Memory B cell (primary cell): ENCODE measurements around the gene ANP32B.

ENCODE experiments used
- ATAC-seq: fragments of 150-1000 bp; cut with Tn5 transposase; 2 replicates; pipeline ENCODE4 v1.10.0; 2021; ENCODE audit warnings: low read depth, mild to moderate bottlenecking, moderate library complexity
- DNase-seq, 2 donors: peaks; one replicate each; pipeline ENCODE4 v3.0.0; 2022; ENCODE audit warnings: low spot score in 2 of 2
- H3K27ac Mint-ChIP-seq: one replicate; pipeline ENCODE4 v1.8.0; 2022; ENCODE audit warnings: mild to moderate bottlenecking, moderate library complexity, mixed read lengths
- H3K27me3 Mint-ChIP-seq: one replicate; pipeline ENCODE4 v1.8.0; 2022; ENCODE audit warnings: mixed read lengths
- H3K36me3 Mint-ChIP-seq: one replicate; pipeline ENCODE4 v1.8.0; 2022; ENCODE audit warnings: mild to moderate bottlenecking, mixed read lengths
- H3K4me1 Mint-ChIP-seq: one replicate; pipeline ENCODE4 v1.8.0; 2022; ENCODE audit warnings: mixed read lengths
- H3K4me3 Mint-ChIP-seq: one replicate; pipeline ENCODE4 v1.8.0; 2022; ENCODE audit warnings: mild to moderate bottlenecking, moderate library complexity, mixed read lengths
- H3K9me3 Mint-ChIP-seq: one replicate; pipeline ENCODE4 v1.8.0; 2022; ENCODE audit warnings: mixed read lengths

The ANP32B gene

DNA sequence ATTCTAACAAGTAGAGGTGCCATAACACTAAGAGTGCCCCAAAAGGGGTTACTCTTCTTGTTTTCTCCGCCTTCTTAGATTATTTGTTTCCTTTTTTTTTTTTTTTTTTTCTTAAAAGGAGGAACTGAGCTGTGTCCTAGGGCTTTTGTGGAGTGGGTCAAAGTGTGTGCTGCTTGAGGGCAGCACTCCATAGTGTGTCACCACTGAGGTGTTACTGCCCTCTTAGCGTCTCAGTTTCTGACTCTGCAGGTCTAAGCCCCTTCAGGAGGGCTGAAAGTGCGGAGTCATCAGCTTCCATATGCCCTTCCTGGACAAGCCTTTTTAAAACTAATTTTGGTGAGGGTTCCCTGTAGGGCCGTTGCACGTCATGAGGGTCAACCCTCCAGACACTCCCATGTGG is 60.8 kb downstream of the ANP32B start:
- H3K4me3 Mint-ChIP-seq, result no peak overlapping the region
- DNase-seq (no peak), ATAC-seq (no peak)
- H3K27ac Mint-ChIP-seq, result no peak overlapping the region
- H3K27me3 Mint-ChIP-seq, result no peaks in the 10 kb centered on the region
- peaks cover 26% of the 10 kb centered on the region for H3K4me1 Mint-ChIP-seq
- peaks cover 4% of the 10 kb centered on the region for H3K36me3 Mint-ChIP-seq
- H3K9me3 Mint-ChIP-seq, result no peaks in the 10 kb centered on the region

DNA sequence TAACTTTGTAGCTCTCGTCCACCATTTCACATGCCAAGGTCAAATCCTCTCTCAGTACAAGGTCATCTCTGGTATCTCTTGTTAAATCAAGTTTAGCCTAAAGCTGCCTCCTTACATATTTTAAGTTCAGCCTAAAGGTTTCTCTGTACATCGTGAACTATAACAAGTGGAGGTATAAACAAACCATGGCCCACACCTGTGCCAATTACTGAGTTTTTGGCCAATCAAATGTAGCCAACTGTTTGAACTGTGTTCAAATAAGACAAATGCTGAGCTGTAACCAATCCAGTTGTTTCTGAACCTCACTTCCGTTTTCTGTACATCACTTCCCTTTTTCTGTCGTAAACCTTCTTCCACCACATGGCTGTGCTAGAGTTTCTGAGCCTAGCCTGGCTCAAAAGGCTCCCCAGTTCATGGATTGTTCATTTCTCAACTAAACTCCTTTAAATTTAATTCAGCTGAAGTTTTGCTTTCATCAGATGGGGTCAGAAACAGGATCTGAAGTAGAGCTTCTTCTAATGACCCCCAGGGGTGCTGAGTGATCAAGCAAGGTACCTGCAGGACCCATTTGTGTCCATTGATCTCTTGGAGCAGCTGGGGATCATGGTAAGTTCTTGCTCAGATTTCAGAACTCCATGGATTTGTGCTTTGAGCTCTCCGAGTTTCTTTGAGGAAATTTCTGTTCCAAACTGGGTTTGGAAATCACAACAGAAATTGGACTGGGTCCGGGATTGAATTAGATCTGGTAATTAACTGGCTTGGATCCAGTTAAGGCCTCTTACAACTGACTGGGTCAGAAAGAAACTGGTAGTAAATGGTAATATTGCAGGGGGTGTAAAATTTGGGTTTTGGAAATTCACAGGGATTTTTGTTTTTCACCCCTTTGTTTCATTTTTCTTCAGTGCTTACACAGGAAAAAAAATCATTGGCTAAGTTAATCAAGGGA is 62.4 kb downstream of the ANP32B start:
- peak overlapping the region; percentile 98 for H3K27ac Mint-ChIP-seq
- peaks cover 17% of the 10 kb centered on the region for H3K4me1 Mint-ChIP-seq
- no peaks in the 10 kb centered on the region for H3K9me3 Mint-ChIP-seq
- H3K36me3 Mint-ChIP-seq, result peaks cover 4% of the 10 kb centered on the region
- ATAC-seq (peak; percentile 89), DNase-seq (peak in 1 of 2 donors; percentile 65)
- H3K27me3 Mint-ChIP-seq, result no peaks in the 10 kb centered on the region
- peak overlapping the region; percentile 72 for H3K4me3 Mint-ChIP-seq

DNA sequence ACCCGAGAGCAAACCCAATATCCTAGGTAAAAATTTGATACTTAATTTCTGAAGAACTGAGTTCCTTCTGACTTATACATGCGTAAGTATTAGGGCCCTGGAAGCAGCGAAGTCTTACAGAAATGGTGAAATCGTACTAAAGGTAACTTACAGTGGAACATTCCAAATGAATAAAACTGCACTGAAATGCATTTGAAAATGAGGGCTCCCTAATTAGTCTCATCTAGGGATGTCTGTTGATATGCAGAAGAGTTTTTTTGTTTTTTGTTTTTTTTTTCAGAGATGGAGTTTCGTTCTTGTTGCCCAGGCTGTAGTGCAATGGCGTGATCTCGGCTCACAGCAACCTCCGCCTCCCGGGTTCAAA is 63.0 kb downstream of the ANP32B start:
- H3K27ac Mint-ChIP-seq, result no peak overlapping the region
- H3K4me1 Mint-ChIP-seq, result peaks cover 16% of the 10 kb centered on the region
- DNase-seq (no peak), ATAC-seq (no peak)
- H3K27me3 Mint-ChIP-seq, result no peaks in the 10 kb centered on the region
- H3K36me3 Mint-ChIP-seq, result peaks cover 4% of the 10 kb centered on the region
- H3K4me3 Mint-ChIP-seq, result peak overlapping the region; percentile 72
- H3K9me3 Mint-ChIP-seq, result no peaks in the 10 kb centered on the region

DNA sequence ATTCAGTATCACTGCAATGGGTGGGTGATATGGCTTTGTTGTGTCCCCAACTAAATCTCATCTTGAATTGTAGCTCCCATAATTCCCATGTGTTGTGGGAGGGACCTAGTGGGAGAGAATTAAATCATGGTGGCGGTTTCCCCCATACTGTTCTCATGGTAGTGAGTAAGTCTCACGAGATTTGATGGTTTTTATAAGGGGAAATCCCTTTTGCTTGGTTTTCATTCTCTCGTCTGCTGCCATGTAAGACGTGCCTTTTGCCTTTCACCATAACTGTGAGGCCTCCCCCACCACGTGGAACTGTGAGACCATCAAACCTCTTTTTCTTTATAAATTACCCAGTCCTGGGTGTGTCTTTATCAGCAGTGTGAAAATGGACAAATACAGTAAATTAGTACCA is 63.9 kb downstream of the ANP32B start:
- Mint-ChIP-seq H3K27ac (no peak overlapping the region), H3K9me3 (no peaks in the 10 kb centered on the region), H3K27me3 (no peaks in the 10 kb centered on the region), H3K36me3 (peaks cover 4% of the 10 kb centered on the region), H3K4me1 (peaks cover 16% of the 10 kb centered on the region), H3K4me3 (peak overlapping the region; percentile 8)
- ATAC-seq (no peak), DNase-seq (no peak)

DNA sequence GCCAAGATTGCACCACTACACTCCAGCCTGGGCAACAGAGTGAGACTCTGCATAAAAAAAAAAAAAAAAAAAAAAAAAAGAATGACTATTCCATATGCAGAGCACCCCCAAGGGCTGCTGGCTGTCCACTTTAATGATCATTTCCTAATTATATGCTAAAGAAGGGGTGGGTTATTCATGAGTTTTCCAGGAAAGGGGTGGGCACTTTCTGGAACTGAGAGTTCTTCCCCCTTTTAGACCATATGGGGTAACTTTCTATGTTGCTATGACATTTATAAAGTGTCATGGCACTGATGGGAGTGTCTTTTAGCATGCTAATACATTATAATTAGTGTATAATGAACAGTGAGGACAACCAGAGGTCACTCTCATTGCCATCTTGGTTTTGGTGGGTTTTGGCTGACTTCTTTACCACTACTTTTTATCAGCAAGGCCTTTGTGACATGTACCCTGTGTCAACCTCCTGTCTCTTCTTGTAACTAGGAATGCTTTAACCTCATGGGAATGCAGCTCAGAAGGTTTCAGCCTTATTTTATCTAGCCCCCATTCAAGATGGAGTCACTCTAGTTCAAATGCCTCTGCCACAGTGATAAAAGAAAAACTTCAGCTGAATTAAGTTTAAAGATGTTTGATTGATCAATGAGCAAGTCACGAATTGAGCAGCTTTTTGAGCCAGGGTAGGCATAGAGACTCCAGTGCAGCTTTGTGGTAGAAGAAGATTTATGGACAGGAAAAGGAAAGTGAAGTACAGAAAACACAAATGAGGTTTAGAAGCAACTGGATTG is 66.3 kb downstream of the ANP32B start:
- H3K4me3 Mint-ChIP-seq, result no peak overlapping the region
- H3K27ac Mint-ChIP-seq, result no peak overlapping the region
- peaks cover 4% of the 10 kb centered on the region for H3K36me3 Mint-ChIP-seq
- peaks cover 14% of the 10 kb centered on the region for H3K4me1 Mint-ChIP-seq
- DNase-seq, result no peak
- no peak for ATAC-seq
- no peaks in the 10 kb centered on the region for H3K9me3 Mint-ChIP-seq
- no peaks in the 10 kb centered on the region for H3K27me3 Mint-ChIP-seq

DNA sequence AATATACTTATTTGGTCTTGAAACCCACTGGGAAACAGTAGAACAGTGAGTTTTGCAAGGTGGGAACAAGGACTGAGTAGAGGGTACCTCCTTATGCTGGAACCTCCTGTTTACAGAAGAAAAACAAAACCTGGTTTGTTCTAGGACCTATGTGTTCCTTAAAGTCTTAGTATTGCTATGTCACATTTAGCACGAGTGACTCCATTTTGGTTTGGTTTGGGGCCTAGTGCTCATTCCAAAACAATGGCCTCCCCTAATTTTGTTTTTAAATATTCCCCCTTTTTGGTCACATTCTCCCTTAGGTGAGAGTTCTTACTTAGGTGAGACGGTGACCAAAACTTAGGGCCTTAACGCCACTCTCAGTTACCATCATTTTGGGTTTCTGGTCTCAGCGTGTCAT is 67.2 kb downstream of the ANP32B start:
- Mint-ChIP-seq H3K27ac (no peak overlapping the region), H3K36me3 (peaks cover 4% of the 10 kb centered on the region), H3K4me1 (peaks cover 10% of the 10 kb centered on the region), H3K27me3 (no peaks in the 10 kb centered on the region), H3K9me3 (no peaks in the 10 kb centered on the region), H3K4me3 (no peak overlapping the region)
- DNase-seq (no peak), ATAC-seq (no peak)

DNA sequence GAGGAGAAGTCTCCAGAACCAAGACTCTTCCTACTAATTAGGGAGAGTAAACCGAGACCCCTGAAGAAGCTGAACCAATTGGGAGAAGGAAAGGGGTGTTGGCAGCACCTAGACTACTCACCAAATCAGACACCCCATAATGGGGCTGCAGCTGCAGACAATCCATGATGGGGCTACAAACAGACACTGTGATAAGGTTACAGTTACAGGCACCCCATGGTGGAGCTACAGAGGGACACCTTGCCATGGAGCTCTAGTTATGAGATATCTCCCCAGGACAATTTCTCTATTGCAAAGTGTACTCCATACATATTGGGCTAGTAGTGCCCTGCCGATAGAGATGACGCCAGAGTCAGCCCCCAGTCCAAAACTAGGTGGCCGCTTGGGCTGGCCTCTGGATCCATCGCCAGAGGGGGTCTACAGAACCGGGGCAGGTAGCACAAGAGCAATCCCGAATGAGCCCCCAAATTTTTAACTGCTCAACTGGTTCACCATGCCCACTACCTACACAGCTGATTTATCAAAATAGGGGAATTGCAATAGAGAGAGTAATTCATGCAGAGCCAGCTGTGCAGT is 71.3 kb downstream of the ANP32B start:
- Mint-ChIP-seq H3K4me1 (peaks cover 15% of the 10 kb centered on the region), H3K9me3 (no peaks in the 10 kb centered on the region), H3K27me3 (no peaks in the 10 kb centered on the region), H3K36me3 (no peaks in the 10 kb centered on the region), H3K27ac (no peak overlapping the region), H3K4me3 (no peak overlapping the region)
- ATAC-seq, result no peak
- DNase-seq, result no peak

DNA sequence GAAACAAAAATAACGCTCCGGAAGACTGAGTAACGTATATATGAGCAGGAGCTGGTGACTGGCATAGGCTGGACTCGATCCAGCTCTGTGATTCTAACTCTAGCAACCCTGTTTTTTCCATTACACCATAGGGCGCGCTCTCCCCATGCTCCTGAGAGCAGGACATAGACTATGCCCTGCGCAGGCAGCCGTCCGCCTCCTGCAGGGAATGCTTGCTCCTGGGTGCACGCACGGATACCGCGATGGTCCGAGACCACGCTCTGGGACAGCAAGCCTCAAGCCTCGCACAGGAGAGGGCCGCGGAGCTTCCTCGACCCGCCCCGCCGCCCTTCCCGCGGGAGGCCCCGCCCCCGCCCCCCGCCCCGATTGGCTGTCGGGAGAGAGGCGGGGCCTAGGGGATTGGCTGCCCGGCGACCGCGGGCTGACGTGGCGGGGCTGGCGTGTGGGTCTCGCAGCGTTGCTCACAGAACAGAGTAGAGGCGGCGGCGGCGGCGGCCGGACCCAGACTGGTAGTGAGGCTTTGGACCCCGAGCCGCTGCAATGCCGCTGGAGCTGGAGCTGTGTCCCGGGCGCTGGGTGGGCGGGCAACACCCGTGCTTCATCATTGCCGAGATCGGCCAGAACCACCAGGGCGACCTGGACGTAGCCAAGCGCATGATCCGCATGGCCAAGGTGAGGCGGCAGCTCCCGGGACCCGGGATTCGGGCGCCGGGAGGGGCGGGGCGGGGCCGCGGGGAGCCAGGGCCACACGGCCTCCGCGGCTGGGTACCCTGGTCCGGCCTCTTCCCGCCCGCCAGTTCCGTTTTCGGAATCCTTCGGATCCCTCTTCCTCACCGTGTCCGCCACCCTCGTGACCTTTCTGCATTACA is 73.4 kb downstream of the ANP32B start, which contains the start of gene NANS:
Gene NANS (plus strand): TSS at position 464 of the 869 bp plus-strand sequence. CDS start 77 bp downstream, at position 541.
- DNase-seq, result peak; percentile 85 to 86
- ATAC-seq, result peak; percentile 94
- H3K9me3 Mint-ChIP-seq, result no peaks in the 10 kb centered on the region
- H3K4me1 Mint-ChIP-seq, result peaks cover 11% of the 10 kb centered on the region
- H3K27ac Mint-ChIP-seq, result peak within 1 kb of the TSS; percentile 89
- peak within 1 kb of the TSS; percentile 91 for H3K4me3 Mint-ChIP-seq
- H3K36me3 Mint-ChIP-seq, result peaks cover 4% of the 10 kb centered on the region
- no peaks in the 10 kb centered on the region for H3K27me3 Mint-ChIP-seq

DNA sequence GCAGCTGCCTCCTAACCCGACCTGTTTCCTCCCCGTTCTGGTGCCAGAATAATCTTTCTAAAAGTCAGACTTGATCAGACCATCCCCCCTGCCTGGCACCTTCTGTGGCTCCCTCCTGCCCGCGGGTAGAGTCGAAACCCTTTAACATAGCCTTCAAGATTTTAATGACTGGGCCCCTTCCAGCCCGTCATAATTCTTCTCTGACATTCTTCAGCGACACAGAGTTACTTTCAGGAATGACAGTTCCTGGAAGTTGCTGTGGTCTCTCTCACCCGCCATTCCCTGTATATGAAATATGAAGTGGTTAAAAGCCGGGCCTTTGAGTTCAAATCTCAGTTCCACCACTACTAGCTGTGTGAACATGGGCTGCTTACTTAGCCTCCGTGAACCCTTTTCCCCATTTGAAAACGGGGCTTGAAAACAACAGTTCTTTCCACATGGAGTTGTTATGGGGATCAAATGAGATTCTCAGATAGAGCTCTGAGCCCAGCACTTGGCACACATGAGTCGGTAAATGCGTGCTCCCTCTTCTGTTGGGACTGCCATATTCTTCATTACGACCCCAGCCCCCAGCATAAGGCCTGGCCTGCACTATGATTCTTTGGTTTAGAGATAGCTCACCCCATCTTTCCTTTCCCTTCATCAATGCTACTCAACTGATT is 74.1 kb downstream of the ANP32B start:
- Mint-ChIP-seq H3K9me3 (no peaks in the 10 kb centered on the region), H3K4me1 (peaks cover 11% of the 10 kb centered on the region), H3K36me3 (peaks cover 4% of the 10 kb centered on the region), H3K4me3 (peak overlapping the region; percentile 91), H3K27ac (peak overlapping the region; percentile 89), H3K27me3 (no peaks in the 10 kb centered on the region)
- DNase-seq (no peak), ATAC-seq (no peak)

DNA sequence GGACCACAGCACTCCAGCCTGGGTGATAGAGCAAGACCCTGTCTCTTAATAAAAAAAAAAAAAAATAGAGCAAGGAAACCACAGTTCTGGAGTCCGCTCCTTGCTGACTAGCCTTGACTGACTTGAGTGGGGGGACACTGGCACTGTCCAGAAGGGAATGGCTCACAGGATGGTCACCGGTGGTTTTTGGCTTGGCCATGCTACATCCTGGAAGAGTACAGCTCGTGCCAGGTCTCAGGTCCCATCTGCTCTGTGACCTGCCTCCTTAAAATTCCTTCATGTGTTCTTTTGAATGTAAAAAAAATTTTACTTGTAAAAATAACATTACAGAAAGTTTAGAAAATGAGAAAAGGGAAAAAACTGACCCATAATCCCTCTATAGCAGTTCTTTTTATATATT is 79.0 kb downstream of the ANP32B start:
- no peaks in the 10 kb centered on the region for H3K9me3 Mint-ChIP-seq
- H3K36me3 Mint-ChIP-seq, result peaks cover 6% of the 10 kb centered on the region
- H3K27ac Mint-ChIP-seq, result peak overlapping the region; percentile 20
- H3K4me1 Mint-ChIP-seq, result peaks cover 8% of the 10 kb centered on the region
- ATAC-seq, result no peak
- no peak for DNase-seq
- no peaks in the 10 kb centered on the region for H3K27me3 Mint-ChIP-seq
- H3K4me3 Mint-ChIP-seq, result no peak overlapping the region

DNA sequence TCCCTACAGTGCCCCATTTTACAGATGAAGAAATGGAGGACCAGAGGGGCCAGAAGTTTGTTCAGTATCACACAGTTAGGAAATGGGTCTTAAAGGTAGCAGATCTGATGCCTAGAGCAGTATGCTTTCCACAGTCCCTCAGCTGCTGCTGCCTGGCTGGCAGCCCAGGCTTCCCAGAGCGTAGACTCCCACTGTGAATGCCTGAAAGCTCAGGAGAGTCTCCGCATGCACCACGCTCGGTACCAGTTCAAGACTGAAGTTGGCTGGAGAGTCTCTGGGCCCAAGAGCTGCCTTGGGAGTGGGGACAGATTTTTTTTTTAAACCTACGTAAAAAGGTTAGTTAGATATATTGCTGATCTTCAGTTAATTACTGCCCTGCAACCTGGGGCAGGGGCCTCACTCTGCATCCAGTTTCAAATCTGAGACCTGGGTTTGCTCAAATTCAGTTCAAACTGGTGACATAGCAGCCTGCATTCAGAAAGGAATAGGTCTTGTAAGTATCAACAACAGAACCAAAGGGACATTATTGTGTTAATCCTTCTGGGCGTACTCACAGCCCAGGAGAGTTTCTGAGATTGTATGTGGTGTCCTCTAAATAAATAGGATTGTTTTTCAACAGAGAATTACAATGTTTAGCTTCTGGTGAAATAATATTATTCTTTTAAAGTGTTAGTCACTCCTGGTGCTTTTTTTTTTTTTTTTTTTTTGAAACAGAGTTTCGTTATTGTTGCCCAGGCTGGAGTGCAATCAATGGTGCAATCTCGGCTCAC is 81.7 kb downstream of the ANP32B start:
- Mint-ChIP-seq H3K4me1 (peaks cover 3% of the 10 kb centered on the region), H3K4me3 (no peak overlapping the region), H3K27ac (no peak overlapping the region), H3K27me3 (no peaks in the 10 kb centered on the region), H3K36me3 (peaks cover 6% of the 10 kb centered on the region), H3K9me3 (no peaks in the 10 kb centered on the region)
- DNase-seq (no peak), ATAC-seq (no peak)
